HG02840 (cell line): ENCODE data around the gene RIN3.
A peak's percentile ranks its signal among the peaks of the same experiment; 100 is the strongest.
"Not testable (repeated sequence)": the region's sequence is repeated elsewhere in the genome, so short reads cannot be mapped to it uniquely, and the experiment has no call there.

Experiments
- ATAC-seq: cut with Tn5 transposase; IDR thresholded peaks from one replicate; pipeline ENCODE4 v1.9.1; 2021; ENCODE audit warnings: mild to moderate bottlenecking, moderate library complexity, moderate number of reproducible peaks; ENCODE audit not compliant: unreplicated experiment, low FRiP score

The RIN3 gene

GRCh38 chr14:92698393-92698792 lies 184.8 kb downstream of the RIN3 start:
- ATAC-seq, result no peak

- ATAC-seq, result no peak
These were observed 188.2 kb downstream of the RIN3 start for GRCh38 chr14:92701826-92702225.

- no peak for ATAC-seq
These were observed 188.9 kb downstream of the RIN3 start for GRCh38 chr14:92702441-92702918.

GRCh38 chr14:92703516-92703915 lies 189.9 kb downstream of the RIN3 start:
- no peak for ATAC-seq

GRCh38 chr14:92704036-92704804 lies 190.6 kb downstream of the RIN3 start:
- ATAC-seq, result peak; percentile 85

- ATAC-seq, result no peak
These were observed 191.2 kb downstream of the RIN3 start for GRCh38 chr14:92704821-92705220.

- no peak for ATAC-seq
These were observed 192.8 kb downstream of the RIN3 start for GRCh38 chr14:92706386-92706785.

GRCh38 chr14:92709340-92710000 lies 195.9 kb downstream of the RIN3 start:
- ATAC-seq, result no peak

- no peak for ATAC-seq
These were observed 196.4 kb downstream of the RIN3 start for GRCh38 chr14:92710001-92710341.

GRCh38 chr14:92711976-92712653 lies 198.5 kb downstream of the RIN3 start:
- no peak for ATAC-seq

- ATAC-seq, result no peak
These were observed 199.1 kb downstream of the RIN3 start for GRCh38 chr14:92712654-92713051.

- ATAC-seq, result not testable (repeated sequence)
These were observed 201.2 kb downstream of the RIN3 start for GRCh38 chr14:92714739-92715307.

GRCh38 chr14:92716131-92716530 lies 202.6 kb downstream of the RIN3 start:
- ATAC-seq, result no peak

- ATAC-seq, result no peak
These were observed 204.0 kb downstream of the RIN3 start for GRCh38 chr14:92717571-92718042.

- ATAC-seq, result no peak
These were observed 205.1 kb downstream of the RIN3 start for GRCh38 chr14:92718664-92719063.

- ATAC-seq, result no peak
These were observed 205.8 kb downstream of the RIN3 start for GRCh38 chr14:92719421-92719820.

GRCh38 chr14:92719890-92720323 lies 206.3 kb downstream of the RIN3 start:
- ATAC-seq, result no peak

- ATAC-seq, result no peak
These were observed 211.1 kb downstream of the RIN3 start for GRCh38 chr14:92724516-92725340.

- no peak for ATAC-seq
These were observed 212.8 kb downstream of the RIN3 start for GRCh38 chr14:92726135-92726932.
